ENCODE measurements around the gene ZNF687.

DNA sequence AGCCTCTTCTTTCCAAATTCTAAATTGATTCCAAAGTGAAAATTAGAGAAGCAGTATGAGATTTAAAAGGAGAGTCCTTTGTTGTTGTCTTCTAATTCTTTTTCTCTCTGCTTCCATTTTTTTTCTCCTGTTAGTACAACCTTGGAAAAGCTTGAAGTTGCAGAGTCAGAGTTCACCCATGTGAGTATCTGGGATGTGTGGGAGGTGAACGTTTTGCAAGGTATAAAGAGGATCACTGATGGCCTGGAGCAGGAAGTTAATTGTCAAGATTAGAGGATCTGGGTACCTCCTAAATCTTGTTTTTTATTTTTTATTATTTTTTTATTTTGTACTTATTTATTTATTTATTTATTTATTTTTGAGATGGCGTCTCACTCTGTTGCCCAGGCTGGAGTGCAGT is 35.3 kb upstream of the ZNF687 start:
- TF ChIP-seq CTCF (IDR thresholded peaks at IDR 0.05) = no peak
- no peak for TF ChIP-seq POLR2A (IDR thresholded peaks at IDR 0.05)

Measured in Peyer's patch (tissue), 4 donors.